ENCODE results near the gene PLA2G2E.
"Not testable (repeated sequence)": the region's sequence is repeated elsewhere in the genome, so short reads cannot be mapped to it uniquely, and the experiment has no call there.

The PLA2G2E gene

GRCh38 chr1:19946331-19946751 lies 22.9 kb upstream of the PLA2G2E start:
- Histone ChIP-seq H3K9ac (ENCODE audit: low read length) (no peak overlapping the region), H3K27me3 (ENCODE audit: control insufficient read depth, insufficient read depth, low read length) (no peaks in the 10 kb centered on the region), H3K36me3 (ENCODE audit: control insufficient read depth, insufficient read depth, low read length) (no peaks in the 10 kb centered on the region), H3K4me3 (ENCODE audit: low read length) (no peak overlapping the region), H3K4me1 (ENCODE audit: control insufficient read depth, insufficient read depth, low read length) (peaks cover 6% of the 10 kb centered on the region), H3K9me3 (ENCODE audit: control insufficient read depth, low read length) (no peaks in the 10 kb centered on the region)

- peaks cover 6% of the 10 kb centered on the region for H3K4me1 ChIP-seq (ENCODE audit: control insufficient read depth, insufficient read depth, low read length)
- H3K4me3 ChIP-seq (ENCODE audit: low read length), result no peak overlapping the region
- H3K36me3 ChIP-seq (ENCODE audit: control insufficient read depth, insufficient read depth, low read length), result no peaks in the 10 kb centered on the region
- no peaks in the 10 kb centered on the region for H3K27me3 ChIP-seq (ENCODE audit: control insufficient read depth, insufficient read depth, low read length)
- no peak overlapping the region for H3K9ac ChIP-seq (ENCODE audit: low read length)
- no peaks in the 10 kb centered on the region for H3K9me3 ChIP-seq (ENCODE audit: control insufficient read depth, low read length)
Observed at GRCh38 chr1:19945914-19946313, 22.5 kb upstream of the PLA2G2E start.

- Histone ChIP-seq H3K9ac (ENCODE audit: low read length) (no peak overlapping the region), H3K27me3 (ENCODE audit: control insufficient read depth, insufficient read depth, low read length) (no peaks in the 10 kb centered on the region), H3K4me3 (ENCODE audit: low read length) (no peak overlapping the region), H3K36me3 (ENCODE audit: control insufficient read depth, insufficient read depth, low read length) (no peaks in the 10 kb centered on the region), H3K4me1 (ENCODE audit: control insufficient read depth, insufficient read depth, low read length) (peaks cover 6% of the 10 kb centered on the region), H3K9me3 (ENCODE audit: control insufficient read depth, low read length) (no peaks in the 10 kb centered on the region)
Observed at GRCh38 chr1:19942657-19943056, 19.2 kb upstream of the PLA2G2E start.

- Histone ChIP-seq H3K4me1 (ENCODE audit: control insufficient read depth, insufficient read depth, low read length) (peaks cover 6% of the 10 kb centered on the region), H3K4me3 (ENCODE audit: low read length) (no peak overlapping the region), H3K36me3 (ENCODE audit: control insufficient read depth, insufficient read depth, low read length) (no peaks in the 10 kb centered on the region), H3K27me3 (ENCODE audit: control insufficient read depth, insufficient read depth, low read length) (no peaks in the 10 kb centered on the region), H3K9me3 (ENCODE audit: control insufficient read depth, low read length) (no peaks in the 10 kb centered on the region), H3K9ac (ENCODE audit: low read length) (no peak overlapping the region)
Observed at GRCh38 chr1:19942088-19942487, 18.7 kb upstream of the PLA2G2E start.

- Histone ChIP-seq H3K4me1 (ENCODE audit: control insufficient read depth, insufficient read depth, low read length) (peaks cover under 1% of the 10 kb centered on the region), H3K9ac (ENCODE audit: low read length) (no peak overlapping the region)
Observed at GRCh38 chr1:19941206-19941568, 17.8 kb upstream of the PLA2G2E start.

GRCh38 chr1:19940486-19941205 lies 17.2 kb upstream of the PLA2G2E start:
- Histone ChIP-seq H3K27me3 (ENCODE audit: control insufficient read depth, insufficient read depth, low read length) (no peaks in the 10 kb centered on the region), H3K9ac (ENCODE audit: low read length) (no peak overlapping the region)

More at GRCh38 chr1:19941206-19941568, 17.8 kb upstream of the PLA2G2E start:
- Histone ChIP-seq H3K9me3 (ENCODE audit: control insufficient read depth, low read length) (no peaks in the 10 kb centered on the region), H3K4me3 (ENCODE audit: low read length) (no peak overlapping the region), H3K27me3 (ENCODE audit: control insufficient read depth, insufficient read depth, low read length) (no peaks in the 10 kb centered on the region), H3K36me3 (ENCODE audit: control insufficient read depth, insufficient read depth, low read length) (no peaks in the 10 kb centered on the region)

GRCh38 chr1:19938472-19938871 lies 15.1 kb upstream of the PLA2G2E start:
- Histone ChIP-seq H3K9ac (ENCODE audit: low read length) (no peak overlapping the region), H3K4me3 (ENCODE audit: low read length) (no peak overlapping the region), H3K4me1 (ENCODE audit: control insufficient read depth, insufficient read depth, low read length) (no peaks in the 10 kb centered on the region), H3K36me3 (ENCODE audit: control insufficient read depth, insufficient read depth, low read length) (no peaks in the 10 kb centered on the region), H3K27me3 (ENCODE audit: control insufficient read depth, insufficient read depth, low read length) (no peaks in the 10 kb centered on the region), H3K9me3 (ENCODE audit: control insufficient read depth, low read length) (no peaks in the 10 kb centered on the region)

More at GRCh38 chr1:19940486-19941205, 17.2 kb upstream of the PLA2G2E start:
- Histone ChIP-seq H3K9me3 (ENCODE audit: control insufficient read depth, low read length) (no peaks in the 10 kb centered on the region), H3K36me3 (ENCODE audit: control insufficient read depth, insufficient read depth, low read length) (no peaks in the 10 kb centered on the region), H3K4me3 (ENCODE audit: low read length) (no peak overlapping the region), H3K4me1 (ENCODE audit: control insufficient read depth, insufficient read depth, low read length) (no peaks in the 10 kb centered on the region)

GRCh38 chr1:19936061-19936750 lies 12.8 kb upstream of the PLA2G2E start:
- no peaks in the 10 kb centered on the region for H3K9me3 ChIP-seq (ENCODE audit: control insufficient read depth, low read length)
- no peak overlapping the region for H3K4me3 ChIP-seq (ENCODE audit: low read length)
- H3K27me3 ChIP-seq (ENCODE audit: control insufficient read depth, insufficient read depth, low read length), result no peaks in the 10 kb centered on the region
- H3K4me1 ChIP-seq (ENCODE audit: control insufficient read depth, insufficient read depth, low read length), result no peaks in the 10 kb centered on the region
- no peaks in the 10 kb centered on the region for H3K36me3 ChIP-seq (ENCODE audit: control insufficient read depth, insufficient read depth, low read length)
- H3K9ac ChIP-seq (ENCODE audit: low read length), result no peak overlapping the region

GRCh38 chr1:19934336-19934735 lies 10.9 kb upstream of the PLA2G2E start:
- Histone ChIP-seq H3K4me1 (ENCODE audit: control insufficient read depth, insufficient read depth, low read length) (no peaks in the 10 kb centered on the region), H3K9ac (ENCODE audit: low read length) (no peak overlapping the region), H3K4me3 (ENCODE audit: low read length) (no peak overlapping the region), H3K36me3 (ENCODE audit: control insufficient read depth, insufficient read depth, low read length) (no peaks in the 10 kb centered on the region), H3K9me3 (ENCODE audit: control insufficient read depth, low read length) (no peaks in the 10 kb centered on the region), H3K27me3 (ENCODE audit: control insufficient read depth, insufficient read depth, low read length) (no peaks in the 10 kb centered on the region)

GRCh38 chr1:19932866-19933265 lies 9.4 kb upstream of the PLA2G2E start:
- Histone ChIP-seq H3K9ac (ENCODE audit: low read length) (no peak overlapping the region), H3K36me3 (ENCODE audit: control insufficient read depth, insufficient read depth, low read length) (no peaks in the 10 kb centered on the region), H3K9me3 (ENCODE audit: control insufficient read depth, low read length) (no peaks in the 10 kb centered on the region), H3K4me3 (ENCODE audit: low read length) (no peak overlapping the region), H3K4me1 (ENCODE audit: control insufficient read depth, insufficient read depth, low read length) (no peaks in the 10 kb centered on the region), H3K27me3 (ENCODE audit: control insufficient read depth, insufficient read depth, low read length) (no peaks in the 10 kb centered on the region)

- H3K9ac ChIP-seq (ENCODE audit: low read length); H3K27me3 ChIP-seq (ENCODE audit: control insufficient read depth, insufficient read depth, low read length); H3K4me1 ChIP-seq (ENCODE audit: control insufficient read depth, insufficient read depth, low read length); H3K36me3 ChIP-seq (ENCODE audit: control insufficient read depth, insufficient read depth, low read length); H3K9me3 ChIP-seq (ENCODE audit: control insufficient read depth, low read length); H3K4me3 ChIP-seq (ENCODE audit: low read length): not testable (repeated sequence)
Observed at GRCh38 chr1:19927130-19927421, 3.7 kb upstream of the PLA2G2E start.

GRCh38 chr1:19926296-19927129 lies 3.1 kb upstream of the PLA2G2E start:
- H3K27me3 ChIP-seq (ENCODE audit: control insufficient read depth, insufficient read depth, low read length), result peaks cover 5% of the 10 kb centered on the region
- no peak overlapping the region for H3K4me3 ChIP-seq (ENCODE audit: low read length)
- no peak overlapping the region for H3K9ac ChIP-seq (ENCODE audit: low read length)
- no peaks in the 10 kb centered on the region for H3K9me3 ChIP-seq (ENCODE audit: control insufficient read depth, low read length)
- no peaks in the 10 kb centered on the region for H3K36me3 ChIP-seq (ENCODE audit: control insufficient read depth, insufficient read depth, low read length)
- H3K4me1 ChIP-seq (ENCODE audit: control insufficient read depth, insufficient read depth, low read length), result peaks cover 9% of the 10 kb centered on the region
